HEK293 (cell line): ENCODE data around the gene CNOT2.

ENCODE experiments used
- CTCF ChIA-PET: fragments of 350-600 bp; formaldehyde crosslinking; extraction: SDS; loops from one replicate; lab custom pipeline; 2021; ENCODE audit warnings: antibody characterized with exemption; lab: Yijun Ruan, JAX
- POLR2A ChIA-PET: fragments of 300-600 bp; formaldehyde crosslinking; extraction: SDS; loops from one replicate; lab custom pipeline; 2020; ENCODE audit warnings: antibody characterized with exemption, inconsistent platforms; lab: Yijun Ruan, JAX
- H3K27ac ChIP-seq: fragments of 200-500 bp; sonication (Bioruptor generic); 2 replicates; pipeline ENCODE4 v1.5.1; 2014; ENCODE audit warnings: low read depth, low read length, control low read depth, inconsistent platforms; ENCODE audit errors: extremely low read depth
- H3K36me3 ChIP-seq, 2 experiments: fragments of 200-500 bp in 1 of 2; sonication (Bioruptor generic) in 1 of 2; 1 replicate in 1 of 2; 2 replicates in 1 of 2; pipeline ENCODE4 v1.5.1; 2014 to 2017; ENCODE audit warnings: inconsistent platforms in 2 of 2, low read length in 2 of 2; ENCODE audit not compliant: control insufficient read depth in 2 of 2, insufficient read depth in 1 of 2
- H3K4me1 ChIP-seq: fragments of 200-500 bp; sonication (Bioruptor generic); 2 replicates; pipeline ENCODE4 v1.5.1; 2014; ENCODE audit warnings: mild to moderate bottlenecking, low read length, inconsistent platforms; ENCODE audit not compliant: control insufficient read depth, insufficient read depth
- H3K4me3 ChIP-seq: 2 replicates; pipeline ENCODE4 v1.5.1; 2011; ENCODE audit warnings: low read depth, mild to moderate bottlenecking, control low read depth, low read length, moderate library complexity
- H3K9me3 ChIP-seq: fragments of 200-500 bp; sonication (Bioruptor generic); 2 replicates; pipeline ENCODE4 v1.5.1; 2014; ENCODE audit warnings: low read depth, low read length, inconsistent platforms; ENCODE audit not compliant: control insufficient read depth, insufficient read depth
- HOXA7 ChIP-seq: sonication (generic); formaldehyde crosslinking; IDR thresholded peaks from 2 replicates; pipeline ENCODE4 v1.8.1; 2022; ENCODE audit warnings: missing genetic modification reagents, borderline replicate concordance
- KLF10 ChIP-seq: fragments of 450-650 bp; IDR thresholded peaks from 2 replicates; pipeline ENCODE4 v1.5.1; 2018; ENCODE audit warnings: missing biosample characterization, mild to moderate bottlenecking, missing genetic modification characterization
- SCRT2 ChIP-seq: fragments of 450-650 bp; formaldehyde crosslinking; IDR thresholded peaks from 2 replicates; pipeline ENCODE4 v1.5.1; 2016; ENCODE audit warnings: missing biosample characterization, missing genetic modification characterization
- ZBTB17 ChIP-seq: fragments of 450-650 bp; formaldehyde crosslinking; IDR thresholded peaks from 2 replicates; pipeline ENCODE4 v1.5.1; 2016; ENCODE audit warnings: missing biosample characterization, missing genetic modification characterization
- ZNF112 ChIP-seq: fragments of 450-650 bp; formaldehyde crosslinking; IDR thresholded peaks from 2 replicates; pipeline ENCODE4 v1.5.0; 2017; ENCODE audit warnings: missing biosample characterization, missing genetic modification characterization
- ZNF133 ChIP-seq: fragments of 450-650 bp; formaldehyde crosslinking; IDR thresholded peaks from 2 replicates; pipeline ENCODE4 v1.5.1; 2016; ENCODE audit warnings: missing biosample characterization, missing genetic modification characterization
- ZNF175 ChIP-seq: fragments of 450-650 bp; formaldehyde crosslinking; IDR thresholded peaks from 2 replicates; pipeline ENCODE4 v1.5.1; 2016; ENCODE audit warnings: missing biosample characterization, missing genetic modification characterization
- ZNF302 ChIP-seq: fragments of 450-650 bp; formaldehyde crosslinking; IDR thresholded peaks from 2 replicates; pipeline ENCODE4 v1.5.1; 2016; ENCODE audit warnings: missing biosample characterization, missing genetic modification characterization, low read depth
- ZNF341 ChIP-seq: fragments of 450-650 bp; formaldehyde crosslinking; IDR thresholded peaks from 2 replicates; pipeline ENCODE4; 2016; ENCODE audit warnings: low read depth, missing biosample characterization, missing genetic modification characterization
- ZNF354C ChIP-seq: fragments of 450-650 bp; formaldehyde crosslinking; IDR thresholded peaks from 2 replicates; pipeline ENCODE4 v1.5.1; 2016; ENCODE audit warnings: missing biosample characterization, missing genetic modification characterization, low read depth, borderline replicate concordance
- ZNF529 ChIP-seq: fragments of 450-650 bp; formaldehyde crosslinking; IDR thresholded peaks from 2 replicates; pipeline ENCODE4 v1.5.1; 2017; ENCODE audit warnings: missing genetic modification characterization, missing biosample characterization; ENCODE audit not compliant: insufficient replicate concordance
- ZNF571 ChIP-seq: fragments of 450-650 bp; formaldehyde crosslinking; IDR thresholded peaks from 2 replicates; pipeline ENCODE4 v1.5.0; 2017; ENCODE audit warnings: missing biosample characterization, missing genetic modification characterization
- ZNF677 ChIP-seq: fragments of 450-650 bp; IDR thresholded peaks from 2 replicates; pipeline ENCODE4 v1.5.0; 2018; ENCODE audit warnings: missing biosample characterization, mild to moderate bottlenecking, missing genetic modification characterization, moderate library complexity
- ZNF701 ChIP-seq: fragments of 450-650 bp; formaldehyde crosslinking; IDR thresholded peaks from 2 replicates; pipeline ENCODE4 v1.5.1; 2016; ENCODE audit warnings: missing biosample characterization, missing genetic modification characterization
- ZNF768 ChIP-seq: fragments of 450-650 bp; formaldehyde crosslinking; IDR thresholded peaks from 2 replicates; pipeline ENCODE4 v1.5.1; 2018; ENCODE audit warnings: missing biosample characterization, mild to moderate bottlenecking, missing genetic modification characterization
- ZNF843 ChIP-seq: fragments of 450-650 bp; formaldehyde crosslinking; IDR thresholded peaks from 2 replicates; pipeline ENCODE4 v1.5.1; 2016; ENCODE audit warnings: missing biosample characterization, missing genetic modification characterization
- ZSCAN30 ChIP-seq: fragments of 450-650 bp; IDR thresholded peaks from 2 replicates; pipeline ENCODE4 v1.5.1; 2018; ENCODE audit warnings: missing biosample characterization, mild to moderate bottlenecking, missing genetic modification characterization, moderate library complexity
- TF ChIP-seq, protein P1 (sequence below): fragments of 450-650 bp; formaldehyde crosslinking; IDR thresholded peaks from 2 replicates; pipeline ENCODE4 v1.5.1; 2016; ENCODE audit warnings: missing biosample characterization, missing genetic modification characterization
- TF ChIP-seq, protein P2 (sequence below): fragments of 450-650 bp; formaldehyde crosslinking; IDR thresholded peaks from 2 replicates; pipeline ENCODE4 v1.5.1; 2016; ENCODE audit warnings: missing biosample characterization, missing genetic modification characterization
- TF ChIP-seq, protein P3 (sequence below): fragments of 450-650 bp; formaldehyde crosslinking; IDR thresholded peaks from 2 replicates; pipeline ENCODE4 v1.5.1; 2016; ENCODE audit warnings: missing biosample characterization, missing genetic modification characterization, borderline replicate concordance
- TF ChIP-seq, protein P4 (sequence below): fragments of 450-650 bp; formaldehyde crosslinking; IDR thresholded peaks from 2 replicates; pipeline ENCODE4 v1.5.1; 2017; ENCODE audit warnings: missing biosample characterization, missing genetic modification characterization
- TF ChIP-seq, protein P5 (sequence below): fragments of 450-650 bp; formaldehyde crosslinking; IDR thresholded peaks from 2 replicates; pipeline ENCODE4 v1.5.1; 2016; ENCODE audit warnings: missing biosample characterization, missing genetic modification characterization, low read depth
- TF ChIP-seq, protein P6 (sequence below): fragments of 450-650 bp; IDR thresholded peaks from 2 replicates; pipeline ENCODE4 v1.5.1; 2018; ENCODE audit warnings: missing biosample characterization, mild to moderate bottlenecking, missing genetic modification characterization

Gene CNOT2

DNA sequence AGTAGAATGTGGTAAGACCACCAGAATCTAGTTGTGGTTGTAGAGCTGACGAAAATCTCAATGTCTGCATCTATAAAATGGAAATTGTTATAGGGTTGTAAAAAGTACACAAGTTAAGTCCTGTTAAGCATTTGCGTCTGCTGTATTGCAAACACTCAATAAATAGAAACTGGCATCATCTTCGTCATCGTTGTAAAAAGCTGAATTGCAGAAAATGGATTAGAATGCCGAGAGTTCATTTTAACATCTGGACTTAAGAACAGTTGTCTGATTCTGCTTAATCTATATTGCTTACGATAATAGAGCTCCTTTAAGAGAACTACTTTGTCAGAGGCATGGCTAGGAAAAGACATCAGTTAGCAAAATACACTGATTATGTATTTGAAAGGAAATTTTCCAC is 156.1 kb downstream of the CNOT2 start:
- POLR2A ChIA-PET: no interaction called here
- Histone ChIP-seq H3K9me3 (no peaks in the 10 kb centered on the region), H3K27ac (no peak overlapping the region), H3K36me3 (peaks cover 0 to 20% of the 10 kb centered on the region in 2 experiments), H3K4me3 (no peak overlapping the region), H3K4me1 (no peaks in the 10 kb centered on the region)
- CTCF ChIA-PET: interaction anchor here (0.6 kb wide), 1 partner anchor 16 kb away, joined by 3 read pairs; no protein-coding TSS in a partner anchor
- TF ChIP-seq ZNF571 (tag by site-specific recombination) (no peak), ZNF133 (tag by site-specific recombination) (no peak), SCRT2 (no peak), ZBTB17 (tag by site-specific recombination) (no peak), ZNF354C (tag by site-specific recombination) (no peak), ZNF843 (tag by site-specific recombination) (no peak), HOXA7 (CRISPR knock-in tag) (no peak), ZNF175 (tag by site-specific recombination) (no peak), ZSCAN30 (tag by site-specific recombination) (no peak)
- TF ChIP-seq, protein P1, sequence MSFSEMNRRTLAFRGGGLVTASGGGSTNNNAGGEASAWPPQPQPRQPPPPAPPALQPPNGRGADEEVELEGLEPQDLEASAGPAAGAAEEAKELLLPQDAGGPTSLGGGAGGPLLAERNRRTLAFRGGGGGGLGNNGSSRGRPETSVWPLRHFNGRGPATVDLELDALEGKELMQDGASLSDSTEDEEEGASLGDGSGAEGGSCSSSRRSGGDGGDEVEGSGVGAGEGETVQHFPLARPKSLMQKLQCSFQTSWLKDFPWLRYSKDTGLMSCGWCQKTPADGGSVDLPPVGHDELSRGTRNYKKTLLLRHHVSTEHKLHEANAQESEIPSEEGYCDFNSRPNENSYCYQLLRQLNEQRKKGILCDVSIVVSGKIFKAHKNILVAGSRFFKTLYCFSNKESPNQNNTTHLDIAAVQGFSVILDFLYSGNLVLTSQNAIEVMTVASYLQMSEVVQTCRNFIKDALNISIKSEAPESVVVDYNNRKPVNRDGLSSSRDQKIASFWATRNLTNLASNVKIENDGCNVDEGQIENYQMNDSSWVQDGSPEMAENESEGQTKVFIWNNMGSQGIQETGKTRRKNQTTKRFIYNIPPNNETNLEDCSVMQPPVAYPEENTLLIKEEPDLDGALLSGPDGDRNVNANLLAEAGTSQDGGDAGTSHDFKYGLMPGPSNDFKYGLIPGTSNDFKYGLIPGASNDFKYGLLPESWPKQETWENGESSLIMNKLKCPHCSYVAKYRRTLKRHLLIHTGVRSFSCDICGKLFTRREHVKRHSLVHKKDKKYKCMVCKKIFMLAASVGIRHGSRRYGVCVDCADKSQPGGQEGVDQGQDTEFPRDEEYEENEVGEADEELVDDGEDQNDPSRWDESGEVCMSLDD (tag by site-specific recombination): no peak
- TF ChIP-seq, protein P2, sequence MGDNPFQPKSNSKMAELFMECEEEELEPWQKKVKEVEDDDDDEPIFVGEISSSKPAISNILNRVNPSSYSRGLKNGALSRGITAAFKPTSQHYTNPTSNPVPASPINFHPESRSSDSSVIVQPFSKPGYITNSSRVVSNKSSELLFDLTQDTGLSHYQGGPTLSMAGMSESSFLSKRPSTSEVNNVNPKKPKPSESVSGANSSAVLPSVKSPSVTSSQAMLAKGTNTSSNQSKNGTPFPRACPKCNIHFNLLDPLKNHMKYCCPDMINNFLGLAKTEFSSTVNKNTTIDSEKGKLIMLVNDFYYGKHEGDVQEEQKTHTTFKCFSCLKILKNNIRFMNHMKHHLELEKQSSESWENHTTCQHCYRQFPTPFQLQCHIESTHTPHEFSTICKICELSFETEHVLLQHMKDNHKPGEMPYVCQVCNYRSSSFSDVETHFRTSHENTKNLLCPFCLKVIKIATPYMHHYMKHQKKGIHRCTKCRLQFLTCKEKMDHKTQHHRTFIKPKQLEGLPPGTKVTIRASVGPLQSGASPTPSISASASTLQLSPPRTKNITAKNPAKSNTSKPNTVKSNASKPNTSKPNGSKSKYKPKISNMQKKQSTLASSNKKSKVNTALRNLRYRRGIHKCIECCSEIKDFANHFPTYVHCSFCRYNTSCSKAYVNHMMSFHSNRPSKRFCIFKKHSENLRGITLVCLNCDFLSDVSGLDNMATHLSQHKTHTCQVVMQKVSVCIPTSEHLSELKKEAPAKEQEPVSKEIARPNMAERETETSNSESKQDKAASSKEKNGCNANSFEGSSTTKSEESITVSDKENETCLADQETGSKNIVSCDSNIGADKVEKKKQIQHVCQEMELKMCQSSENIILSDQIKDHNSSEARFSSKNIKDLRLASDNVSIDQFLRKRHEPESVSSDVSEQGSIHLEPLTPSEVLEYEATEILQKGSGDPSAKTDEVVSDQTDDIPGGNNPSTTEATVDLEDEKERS (tag by site-specific recombination): no peak
- TF ChIP-seq, protein P3, sequence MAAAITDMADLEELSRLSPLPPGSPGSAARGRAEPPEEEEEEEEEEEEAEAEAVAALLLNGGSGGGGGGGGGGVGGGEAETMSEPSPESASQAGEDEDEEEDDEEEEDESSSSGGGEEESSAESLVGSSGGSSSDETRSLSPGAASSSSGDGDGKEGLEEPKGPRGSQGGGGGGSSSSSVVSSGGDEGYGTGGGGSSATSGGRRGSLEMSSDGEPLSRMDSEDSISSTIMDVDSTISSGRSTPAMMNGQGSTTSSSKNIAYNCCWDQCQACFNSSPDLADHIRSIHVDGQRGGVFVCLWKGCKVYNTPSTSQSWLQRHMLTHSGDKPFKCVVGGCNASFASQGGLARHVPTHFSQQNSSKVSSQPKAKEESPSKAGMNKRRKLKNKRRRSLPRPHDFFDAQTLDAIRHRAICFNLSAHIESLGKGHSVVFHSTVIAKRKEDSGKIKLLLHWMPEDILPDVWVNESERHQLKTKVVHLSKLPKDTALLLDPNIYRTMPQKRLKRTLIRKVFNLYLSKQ (tag by site-specific recombination): no peak

DNA sequence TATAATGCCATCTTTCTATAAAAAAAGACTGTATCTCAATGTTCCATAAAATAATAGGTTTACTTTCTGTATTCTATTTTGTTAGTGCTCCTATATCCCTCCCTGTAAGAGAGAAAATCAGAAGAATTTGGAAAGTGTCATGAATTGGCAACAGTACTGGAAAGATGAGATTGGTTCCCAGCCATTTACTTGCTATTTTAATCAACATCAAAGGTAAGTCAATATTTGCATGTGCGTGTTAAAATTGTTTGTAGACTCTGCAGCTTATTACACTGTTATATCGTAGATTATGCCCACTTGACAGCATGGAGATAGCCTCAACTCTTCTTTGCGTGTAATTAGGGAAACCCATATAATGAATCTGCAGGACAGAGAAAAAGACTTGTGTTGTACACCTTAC is 156.9 kb downstream of the CNOT2 start:
- no peaks in the 10 kb centered on the region for H3K4me1 ChIP-seq
- H3K27ac ChIP-seq: no peak overlapping the region
- no peak overlapping the region for H3K4me3 ChIP-seq
- H3K36me3 ChIP-seq: peaks cover 0 to 20% of the 10 kb centered on the region in 2 experiments
- ChIA-PET CTCF (no interaction called here), POLR2A (no interaction called here)
- no peaks in the 10 kb centered on the region for H3K9me3 ChIP-seq
- TF ChIP-seq, protein P4, sequence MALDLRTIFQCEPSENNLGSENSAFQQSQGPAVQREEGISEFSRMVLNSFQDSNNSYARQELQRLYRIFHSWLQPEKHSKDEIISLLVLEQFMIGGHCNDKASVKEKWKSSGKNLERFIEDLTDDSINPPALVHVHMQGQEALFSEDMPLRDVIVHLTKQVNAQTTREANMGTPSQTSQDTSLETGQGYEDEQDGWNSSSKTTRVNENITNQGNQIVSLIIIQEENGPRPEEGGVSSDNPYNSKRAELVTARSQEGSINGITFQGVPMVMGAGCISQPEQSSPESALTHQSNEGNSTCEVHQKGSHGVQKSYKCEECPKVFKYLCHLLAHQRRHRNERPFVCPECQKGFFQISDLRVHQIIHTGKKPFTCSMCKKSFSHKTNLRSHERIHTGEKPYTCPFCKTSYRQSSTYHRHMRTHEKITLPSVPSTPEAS (tag by site-specific recombination): no peak
- TF ChIP-seq KLF10 (tag by site-specific recombination) (no peak), ZNF529 (tag by site-specific recombination) (no peak), ZNF768 (tag by site-specific recombination) (no peak), ZNF112 (tag by site-specific recombination) (no peak), ZNF341 (tag by site-specific recombination) (no peak), ZNF677 (tag by site-specific recombination) (no peak), ZNF302 (tag by site-specific recombination) (no peak), ZNF701 (tag by site-specific recombination) (no peak)
- TF ChIP-seq, protein P5, sequence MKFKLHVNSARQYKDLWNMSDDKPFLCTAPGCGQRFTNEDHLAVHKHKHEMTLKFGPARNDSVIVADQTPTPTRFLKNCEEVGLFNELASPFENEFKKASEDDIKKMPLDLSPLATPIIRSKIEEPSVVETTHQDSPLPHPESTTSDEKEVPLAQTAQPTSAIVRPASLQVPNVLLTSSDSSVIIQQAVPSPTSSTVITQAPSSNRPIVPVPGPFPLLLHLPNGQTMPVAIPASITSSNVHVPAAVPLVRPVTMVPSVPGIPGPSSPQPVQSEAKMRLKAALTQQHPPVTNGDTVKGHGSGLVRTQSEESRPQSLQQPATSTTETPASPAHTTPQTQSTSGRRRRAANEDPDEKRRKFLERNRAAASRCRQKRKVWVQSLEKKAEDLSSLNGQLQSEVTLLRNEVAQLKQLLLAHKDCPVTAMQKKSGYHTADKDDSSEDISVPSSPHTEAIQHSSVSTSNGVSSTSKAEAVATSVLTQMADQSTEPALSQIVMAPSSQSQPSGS (tag by site-specific recombination): no peak
- TF ChIP-seq, protein P6, sequence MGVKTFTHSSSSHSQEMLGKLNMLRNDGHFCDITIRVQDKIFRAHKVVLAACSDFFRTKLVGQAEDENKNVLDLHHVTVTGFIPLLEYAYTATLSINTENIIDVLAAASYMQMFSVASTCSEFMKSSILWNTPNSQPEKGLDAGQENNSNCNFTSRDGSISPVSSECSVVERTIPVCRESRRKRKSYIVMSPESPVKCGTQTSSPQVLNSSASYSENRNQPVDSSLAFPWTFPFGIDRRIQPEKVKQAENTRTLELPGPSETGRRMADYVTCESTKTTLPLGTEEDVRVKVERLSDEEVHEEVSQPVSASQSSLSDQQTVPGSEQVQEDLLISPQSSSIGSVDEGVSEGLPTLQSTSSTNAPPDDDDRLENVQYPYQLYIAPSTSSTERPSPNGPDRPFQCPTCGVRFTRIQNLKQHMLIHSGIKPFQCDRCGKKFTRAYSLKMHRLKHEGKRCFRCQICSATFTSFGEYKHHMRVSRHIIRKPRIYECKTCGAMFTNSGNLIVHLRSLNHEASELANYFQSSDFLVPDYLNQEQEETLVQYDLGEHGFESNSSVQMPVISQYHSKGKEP (tag by site-specific recombination): no peak
